GM19452 (cell line): Measurements from ENCODE around the gene KDM3B.
A peak's percentile ranks its signal among the peaks of the same experiment; 100 is the strongest.

Source experiments
- ATAC-seq: cut with Tn5 transposase; IDR thresholded peaks from one replicate; pipeline ENCODE4 v1.9.1; 2021; ENCODE audit not compliant: unreplicated experiment

KDM3B gene

DNA sequence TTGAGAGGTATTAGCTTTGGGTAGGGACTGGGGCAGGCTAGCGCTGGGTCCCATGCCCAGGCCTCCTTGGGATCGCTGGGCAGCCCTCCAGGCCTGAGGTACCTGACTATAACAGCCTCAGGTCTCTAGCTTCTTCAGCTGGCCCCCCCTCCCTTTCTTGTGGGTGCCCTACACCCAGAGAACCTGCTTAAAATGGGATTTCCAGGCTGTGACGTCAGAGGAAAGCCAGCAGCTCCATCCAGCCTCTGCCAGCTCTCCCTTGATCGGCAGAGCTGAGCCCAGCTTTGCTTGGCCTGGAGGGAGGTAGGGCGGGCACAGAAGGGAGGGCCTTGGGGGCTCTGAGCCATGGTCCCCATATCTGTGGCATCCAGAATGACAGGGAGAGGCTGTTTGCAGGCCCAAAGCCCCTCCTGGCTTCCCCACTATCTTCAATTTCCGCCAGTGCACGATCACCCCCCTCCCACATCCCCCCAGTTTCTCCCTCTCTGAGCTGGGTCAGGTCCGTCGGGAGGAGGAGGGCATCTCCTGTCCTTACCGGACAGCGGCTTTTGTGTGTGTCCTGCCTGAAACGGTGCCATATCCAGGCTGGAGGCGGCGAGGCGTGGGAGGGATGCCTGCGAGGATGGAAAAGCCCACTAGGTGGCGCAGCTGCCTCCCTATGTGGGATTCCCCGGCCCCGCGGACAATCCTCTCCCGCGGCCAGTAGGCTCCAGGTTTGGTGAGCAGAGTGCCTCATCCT, 97.2 kb downstream of the KDM3B start:
- peak; percentile 79 for ATAC-seq

- ATAC-seq = no peak
Observed at GRCh38 chr5:138450971-138451370, 98.5 kb downstream of the KDM3B start.

- ATAC-seq = no peak
Observed at GRCh38 chr5:138452720-138453119, 100.2 kb downstream of the KDM3B start.

DNA sequence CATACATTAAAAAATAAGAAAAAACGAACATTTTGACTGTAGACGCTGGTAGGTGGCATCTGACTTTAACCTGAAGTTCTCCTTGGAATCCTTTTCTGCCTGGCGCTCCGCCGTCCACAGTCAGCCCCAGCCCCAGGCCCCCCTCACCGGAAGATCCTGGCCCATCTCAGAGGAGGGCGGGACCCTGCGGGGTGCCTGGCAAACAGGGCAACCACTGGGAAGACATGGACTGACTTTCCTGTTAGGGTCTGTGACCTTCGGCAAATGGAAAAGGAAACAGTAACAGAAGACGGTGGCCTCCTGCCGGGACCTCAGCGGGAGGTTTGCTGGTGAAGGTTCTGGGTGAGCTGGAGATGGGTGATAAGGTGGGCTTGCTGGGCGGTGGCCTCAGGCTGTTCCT, 101.1 kb downstream of the KDM3B start:
- ATAC-seq = no peak

- no peak for ATAC-seq
Observed at GRCh38 chr5:138454121-138454520, 101.6 kb downstream of the KDM3B start.

GRCh38 chr5:138455232-138455930, 102.9 kb downstream of the KDM3B start:
- no peak for ATAC-seq

DNA sequence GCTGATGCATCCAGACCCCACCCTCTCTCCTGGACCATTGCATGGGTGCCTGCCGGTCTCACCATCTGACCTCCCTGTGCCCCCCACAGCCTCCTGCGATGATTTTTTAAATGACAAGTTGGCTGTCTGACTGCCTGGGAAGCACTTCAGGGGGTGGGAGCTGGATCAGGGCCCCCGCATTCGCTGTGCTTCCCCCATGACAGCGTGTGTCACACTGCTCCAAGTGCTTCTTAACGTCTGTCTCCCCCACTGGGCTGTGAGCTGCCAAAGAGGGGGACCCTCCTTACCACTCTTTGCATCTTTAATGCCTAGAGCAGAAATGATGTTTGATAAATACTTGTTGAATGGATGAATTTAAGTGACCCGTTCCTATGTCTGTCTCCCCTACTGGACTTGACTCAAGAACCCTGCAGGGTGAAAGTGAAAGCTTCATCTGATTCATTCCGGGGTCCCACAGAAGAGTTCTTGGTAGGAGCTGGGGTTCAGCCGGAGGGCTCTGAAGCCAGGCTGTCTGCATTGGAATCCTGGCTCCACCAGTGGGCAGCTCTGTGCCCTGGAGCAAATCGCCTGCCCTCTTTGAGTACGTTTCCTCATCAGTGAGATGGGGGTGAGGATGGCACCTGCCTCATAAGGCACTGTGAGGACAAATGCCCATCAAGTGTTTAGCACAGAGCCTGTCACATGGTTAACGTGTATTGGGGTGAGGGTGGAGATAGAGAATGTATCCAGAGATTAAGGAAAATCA, 105.2 kb downstream of the KDM3B start:
- ATAC-seq = no peak

GRCh38 chr5:138458384-138458783, 105.9 kb downstream of the KDM3B start:
- ATAC-seq = no peak

- ATAC-seq = no peak
Observed at GRCh38 chr5:138458856-138459255, 106.4 kb downstream of the KDM3B start.

- ATAC-seq = peak; percentile 42
Observed at GRCh38 chr5:138459311-138459933, 106.9 kb downstream of the KDM3B start.

DNA sequence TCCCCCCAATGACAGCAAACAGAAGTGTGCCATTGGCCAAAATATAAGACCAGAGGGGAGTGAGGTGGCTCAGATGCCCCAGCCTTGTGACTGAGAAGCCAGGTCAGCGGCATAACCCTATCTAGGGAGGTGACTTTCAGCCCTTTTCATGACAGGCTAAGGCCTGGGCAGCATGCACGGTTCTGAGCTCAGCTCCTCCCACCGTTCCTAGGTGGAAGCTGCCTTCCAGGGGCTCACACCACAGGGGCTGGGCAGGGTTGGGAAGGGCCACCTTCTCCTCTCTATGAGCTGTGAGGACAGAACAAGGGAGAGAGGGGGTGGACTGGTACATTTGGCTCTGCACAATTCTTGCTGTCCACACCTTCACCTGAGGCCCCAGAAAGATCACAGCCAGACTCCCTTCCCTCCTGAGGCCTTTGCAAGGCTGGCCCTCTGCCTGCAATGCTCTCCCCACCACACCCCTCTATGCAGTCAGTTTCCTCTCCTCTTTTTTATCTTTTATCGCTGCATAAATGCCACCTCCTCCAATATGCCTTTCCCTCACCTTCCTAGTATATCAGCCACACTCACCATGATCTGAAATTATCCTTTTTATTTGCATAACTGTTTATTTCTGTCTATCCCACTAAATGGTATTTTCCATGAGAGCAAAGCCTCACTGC, 107.7 kb downstream of the KDM3B start:
- ATAC-seq = no peak

GRCh38 chr5:138461343-138462125, 109.0 kb downstream of the KDM3B start:
- ATAC-seq = no peak

DNA sequence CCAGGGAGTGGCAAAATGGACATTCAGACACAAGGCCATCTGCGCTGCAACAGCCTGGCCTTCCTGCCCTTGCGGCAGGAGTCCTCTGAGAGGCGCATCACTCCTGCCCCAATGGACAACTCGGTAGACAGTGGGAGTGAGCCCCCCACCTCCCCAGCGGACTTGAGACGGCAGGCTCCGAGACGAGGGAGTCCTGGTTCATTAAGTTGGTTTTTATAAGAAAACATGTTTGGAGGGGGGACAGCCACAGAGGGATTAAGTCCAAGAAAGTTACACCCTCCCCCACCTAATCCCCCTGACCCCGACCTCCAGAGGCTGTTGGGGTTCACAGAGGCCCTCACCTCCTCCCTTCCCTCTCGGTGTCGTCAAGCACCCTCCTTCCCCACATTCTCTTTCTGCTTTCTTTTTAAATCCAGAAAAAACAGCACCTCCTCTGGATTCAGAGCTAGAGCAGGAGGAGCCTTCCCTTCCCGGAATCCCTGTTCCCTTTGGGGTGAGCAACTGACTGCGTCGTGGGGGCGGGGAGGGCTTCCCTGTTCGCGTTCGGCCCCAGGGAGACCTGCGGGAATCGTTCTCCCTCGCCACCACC, 111.0 kb downstream of the KDM3B start:
- ATAC-seq = no peak

- ATAC-seq = peak; percentile 44
Observed at GRCh38 chr5:138464008-138464387, 111.5 kb downstream of the KDM3B start.

DNA sequence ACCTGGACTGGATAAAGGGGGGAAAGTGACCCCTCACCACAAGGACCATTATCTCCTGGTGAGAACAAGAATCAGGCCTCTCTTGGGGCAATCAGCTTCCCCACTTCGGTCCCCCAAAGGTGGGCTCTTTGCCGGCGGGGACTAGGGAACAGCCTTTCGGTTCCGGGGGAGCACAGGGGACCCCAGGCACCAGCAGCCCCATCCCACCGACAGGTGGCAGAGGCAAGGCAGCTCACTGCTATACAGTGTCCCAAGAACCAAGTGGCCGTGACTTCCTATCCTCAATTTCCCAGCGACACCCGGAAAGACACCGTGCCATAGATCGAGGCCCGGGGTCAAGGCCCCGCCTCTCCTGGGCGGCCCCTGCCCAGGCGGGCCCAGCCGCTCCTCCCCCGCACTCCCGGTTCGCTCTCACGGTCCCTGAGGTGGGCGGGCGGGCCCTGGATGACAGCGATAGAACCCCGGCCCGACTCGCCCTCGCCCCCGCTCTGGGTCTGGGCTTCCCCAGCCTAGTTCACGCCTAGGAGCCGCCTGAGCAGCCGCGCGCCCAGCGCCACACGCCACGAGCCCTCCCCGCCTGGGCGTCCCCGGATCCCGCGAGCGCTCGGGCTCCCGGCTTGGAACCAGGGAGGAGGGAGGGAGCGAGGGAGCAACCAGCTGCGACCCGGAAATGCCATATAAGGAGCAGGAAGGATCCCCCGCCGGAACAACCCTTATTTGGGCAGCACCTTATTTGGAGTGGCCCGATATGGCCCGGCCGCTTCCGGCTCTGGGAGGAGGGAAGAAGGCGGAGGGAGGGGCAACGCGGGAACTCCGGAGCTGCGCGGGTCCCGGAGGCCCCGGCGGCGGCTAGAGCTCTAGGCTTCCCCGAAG, 112.1 kb downstream of the KDM3B start:
- ATAC-seq = peak; percentile 73

- ATAC-seq = peak; percentile 52
Observed at GRCh38 chr5:138465261-138466124, 113.0 kb downstream of the KDM3B start, which contains the start of gene EGR1. Gene EGR1, plus strand, starts transcription at chr5:138465479. Its CDS starts 283 bp downstream, at chr5:138465762.

- no peak for ATAC-seq
Observed at GRCh38 chr5:138466125-138466899, 113.8 kb downstream of the KDM3B start.
